Peyer's patch (tissue), 4 donors: Measurements from ENCODE around the gene CD300E.

Experiments used
- POLR2A ChIP-seq, 2 donors: fragments of 450-650 bp; IDR thresholded peaks; one replicate each; pipeline ENCODE4 v1.5.1; 2017; ENCODE audit warnings: antibody characterized with exemption in 2 of 2, mild to moderate bottlenecking in 2 of 2, moderate library complexity in 2 of 2
- TF ChIP-seq, protein P1 (sequence below), 6 experiments: fragments of 450-650 bp in 4 of 6; fragments of 200-600 bp in 2 of 6; sonication (generic) in 1 of 6; IDR thresholded peaks; one replicate each; pipeline ENCODE4 v1.5.1; 2017 to 2019; ENCODE audit warnings: antibody characterized with exemption in 6 of 6, mild to moderate bottlenecking in 3 of 6, moderate library complexity in 1 of 6

- TF ChIP-seq, protein P1, sequence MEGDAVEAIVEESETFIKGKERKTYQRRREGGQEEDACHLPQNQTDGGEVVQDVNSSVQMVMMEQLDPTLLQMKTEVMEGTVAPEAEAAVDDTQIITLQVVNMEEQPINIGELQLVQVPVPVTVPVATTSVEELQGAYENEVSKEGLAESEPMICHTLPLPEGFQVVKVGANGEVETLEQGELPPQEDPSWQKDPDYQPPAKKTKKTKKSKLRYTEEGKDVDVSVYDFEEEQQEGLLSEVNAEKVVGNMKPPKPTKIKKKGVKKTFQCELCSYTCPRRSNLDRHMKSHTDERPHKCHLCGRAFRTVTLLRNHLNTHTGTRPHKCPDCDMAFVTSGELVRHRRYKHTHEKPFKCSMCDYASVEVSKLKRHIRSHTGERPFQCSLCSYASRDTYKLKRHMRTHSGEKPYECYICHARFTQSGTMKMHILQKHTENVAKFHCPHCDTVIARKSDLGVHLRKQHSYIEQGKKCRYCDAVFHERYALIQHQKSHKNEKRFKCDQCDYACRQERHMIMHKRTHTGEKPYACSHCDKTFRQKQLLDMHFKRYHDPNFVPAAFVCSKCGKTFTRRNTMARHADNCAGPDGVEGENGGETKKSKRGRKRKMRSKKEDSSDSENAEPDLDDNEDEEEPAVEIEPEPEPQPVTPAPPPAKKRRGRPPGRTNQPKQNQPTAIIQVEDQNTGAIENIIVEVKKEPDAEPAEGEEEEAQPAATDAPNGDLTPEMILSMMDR (IDR thresholded peaks at IDR 0.05), result no peak
- TF ChIP-seq POLR2A (IDR thresholded peaks at IDR 0.05), result no peak
Observed at GRCh38 chr17:74565126-74565525, 58.4 kb downstream of the CD300E start.
